Measurements from ENCODE around the gene ESPNL.

- TF ChIP-seq, protein P1, sequence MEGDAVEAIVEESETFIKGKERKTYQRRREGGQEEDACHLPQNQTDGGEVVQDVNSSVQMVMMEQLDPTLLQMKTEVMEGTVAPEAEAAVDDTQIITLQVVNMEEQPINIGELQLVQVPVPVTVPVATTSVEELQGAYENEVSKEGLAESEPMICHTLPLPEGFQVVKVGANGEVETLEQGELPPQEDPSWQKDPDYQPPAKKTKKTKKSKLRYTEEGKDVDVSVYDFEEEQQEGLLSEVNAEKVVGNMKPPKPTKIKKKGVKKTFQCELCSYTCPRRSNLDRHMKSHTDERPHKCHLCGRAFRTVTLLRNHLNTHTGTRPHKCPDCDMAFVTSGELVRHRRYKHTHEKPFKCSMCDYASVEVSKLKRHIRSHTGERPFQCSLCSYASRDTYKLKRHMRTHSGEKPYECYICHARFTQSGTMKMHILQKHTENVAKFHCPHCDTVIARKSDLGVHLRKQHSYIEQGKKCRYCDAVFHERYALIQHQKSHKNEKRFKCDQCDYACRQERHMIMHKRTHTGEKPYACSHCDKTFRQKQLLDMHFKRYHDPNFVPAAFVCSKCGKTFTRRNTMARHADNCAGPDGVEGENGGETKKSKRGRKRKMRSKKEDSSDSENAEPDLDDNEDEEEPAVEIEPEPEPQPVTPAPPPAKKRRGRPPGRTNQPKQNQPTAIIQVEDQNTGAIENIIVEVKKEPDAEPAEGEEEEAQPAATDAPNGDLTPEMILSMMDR (IDR thresholded peaks at IDR 0.05; ENCODE audit: low read depth, low read length): no peak
- TF ChIP-seq MYC (IDR thresholded peaks at IDR 0.05; ENCODE audit: low read depth, low read length) (no peak), POLR2A (IDR thresholded peaks at IDR 0.05; ENCODE audit: extremely low read depth, insufficient read length) (no peak)
- TF ChIP-seq, protein P2, sequence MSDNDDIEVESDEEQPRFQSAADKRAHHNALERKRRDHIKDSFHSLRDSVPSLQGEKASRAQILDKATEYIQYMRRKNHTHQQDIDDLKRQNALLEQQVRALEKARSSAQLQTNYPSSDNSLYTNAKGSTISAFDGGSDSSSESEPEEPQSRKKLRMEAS (IDR thresholded peaks at IDR 0.05; ENCODE audit: low read depth, low read length): no peak
Observed at GRCh38 chr2:238114331-238114841, 14.2 kb downstream of the ESPNL start.
